Stimulated activated naive CD4-positive, alpha-beta T cell (primary cell): ENCODE results near the gene CHRNA3.

ENCODE experiments used
- DNase-seq, 6 experiments: peaks; one replicate each; lab custom pipeline; 2025; lab: John Stamatoyannopoulos, UW

Gene CHRNA3

DNA sequence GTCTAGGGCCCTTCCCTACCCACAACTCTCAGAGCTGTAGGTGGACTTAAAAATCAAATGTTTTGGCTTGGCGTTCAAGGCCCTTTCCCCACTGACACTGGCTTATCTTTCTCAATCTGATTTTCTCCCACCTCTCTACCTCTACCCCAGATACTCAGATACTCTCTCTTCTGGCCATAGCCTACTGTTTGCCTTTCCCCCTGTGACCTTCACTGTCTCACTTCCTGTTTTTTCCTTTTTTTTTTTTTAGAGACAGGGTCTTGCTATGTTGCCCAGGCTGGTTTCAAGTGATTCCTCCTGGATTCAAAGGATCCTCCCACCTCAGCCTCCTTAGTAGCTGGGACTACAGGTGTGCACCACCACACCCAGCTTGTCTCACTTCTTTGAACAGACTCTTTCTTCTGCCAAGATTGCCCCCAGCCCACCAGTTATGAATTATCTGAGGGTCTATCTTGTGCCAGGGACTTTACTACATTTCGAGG lies 15.6 kb upstream of the CHRNA3 start:
- no peak for DNase-seq

DNA sequence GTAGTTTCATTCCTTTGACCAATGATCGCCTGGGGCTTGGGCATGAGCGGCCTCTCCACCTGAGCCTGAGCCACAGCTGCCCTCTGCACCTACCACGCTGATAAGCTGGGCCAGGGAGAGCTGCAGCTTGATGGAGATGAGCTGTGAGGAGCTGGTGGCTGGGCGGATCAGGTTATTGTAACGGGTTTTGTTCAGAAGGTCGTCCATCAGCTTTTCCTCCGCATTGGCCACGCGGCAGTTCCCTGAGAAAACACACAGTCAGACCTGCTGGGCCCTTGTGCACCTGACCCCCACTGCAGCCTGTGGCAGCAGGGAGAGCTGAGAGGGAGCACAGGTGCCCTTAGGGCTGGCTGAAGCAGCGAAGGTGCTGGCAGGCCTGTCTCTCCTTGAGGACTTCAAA lies 14.6 kb upstream of the CHRNA3 start:
- no peak for DNase-seq

DNA sequence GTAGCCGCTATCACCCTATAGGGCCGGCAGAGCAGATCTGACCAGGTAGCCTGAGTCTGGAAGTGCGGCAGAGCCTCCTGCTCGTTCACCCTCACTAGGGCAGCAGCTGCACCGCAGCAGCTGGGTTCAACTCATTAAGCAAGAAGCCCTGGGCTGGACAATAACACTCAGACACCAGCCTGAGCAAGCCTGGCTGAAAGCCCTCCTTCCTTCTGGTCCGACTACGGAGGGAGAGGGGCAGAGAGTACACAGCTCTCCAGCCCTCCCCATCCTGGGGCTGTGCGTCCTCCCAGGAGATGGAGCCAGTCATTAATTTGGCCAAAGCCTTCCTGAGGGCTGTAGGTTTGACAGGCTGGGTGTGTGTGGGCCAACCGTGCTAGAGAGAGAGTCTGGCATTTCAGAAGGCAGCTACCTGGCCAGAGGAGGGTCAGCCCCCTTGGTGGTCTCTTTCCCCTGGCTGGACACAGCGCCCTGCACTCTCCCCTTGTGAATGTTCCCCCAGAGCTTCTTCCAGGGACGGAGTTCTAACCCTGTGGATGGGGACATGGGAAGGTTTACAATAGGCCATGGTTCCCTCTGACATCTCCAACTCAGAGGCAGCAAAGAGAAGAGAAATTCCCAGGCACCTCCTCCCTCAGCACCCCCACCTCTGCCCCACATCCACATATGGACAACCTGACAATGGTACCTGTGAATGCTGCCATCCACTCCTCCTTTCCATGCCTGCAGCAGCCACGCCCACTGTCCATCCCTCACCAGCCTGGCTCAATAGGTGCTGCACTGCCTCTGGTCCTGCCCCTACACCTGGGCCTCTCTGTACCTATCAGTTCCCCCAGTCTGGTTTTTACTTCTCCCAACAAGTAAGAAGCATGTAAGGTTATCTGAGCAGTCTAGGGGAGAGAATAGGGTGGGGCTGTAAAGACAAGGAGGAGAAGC lies 13.7 kb upstream of the CHRNA3 start:
- DNase-seq: no peak

DNA sequence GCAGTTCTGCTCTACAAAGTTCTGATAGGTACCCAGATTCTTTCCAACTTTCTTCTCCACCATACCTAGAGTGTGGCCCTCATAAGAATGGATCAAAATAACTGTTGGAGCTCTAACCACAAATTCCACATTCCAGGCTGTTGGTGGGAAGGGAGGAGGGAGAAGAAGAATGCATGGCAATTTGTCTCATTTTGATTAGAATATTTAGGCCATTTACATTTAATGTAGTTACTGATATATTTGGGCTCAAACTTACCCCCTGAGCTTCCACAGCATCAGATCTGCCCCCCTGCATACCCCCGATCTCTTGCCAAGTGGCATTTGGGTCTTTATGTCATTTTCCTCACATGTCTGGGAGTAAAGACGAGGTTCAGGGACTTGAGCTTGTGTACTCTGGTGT lies 12.6 kb upstream of the CHRNA3 start:
- DNase-seq: no peak

DNA sequence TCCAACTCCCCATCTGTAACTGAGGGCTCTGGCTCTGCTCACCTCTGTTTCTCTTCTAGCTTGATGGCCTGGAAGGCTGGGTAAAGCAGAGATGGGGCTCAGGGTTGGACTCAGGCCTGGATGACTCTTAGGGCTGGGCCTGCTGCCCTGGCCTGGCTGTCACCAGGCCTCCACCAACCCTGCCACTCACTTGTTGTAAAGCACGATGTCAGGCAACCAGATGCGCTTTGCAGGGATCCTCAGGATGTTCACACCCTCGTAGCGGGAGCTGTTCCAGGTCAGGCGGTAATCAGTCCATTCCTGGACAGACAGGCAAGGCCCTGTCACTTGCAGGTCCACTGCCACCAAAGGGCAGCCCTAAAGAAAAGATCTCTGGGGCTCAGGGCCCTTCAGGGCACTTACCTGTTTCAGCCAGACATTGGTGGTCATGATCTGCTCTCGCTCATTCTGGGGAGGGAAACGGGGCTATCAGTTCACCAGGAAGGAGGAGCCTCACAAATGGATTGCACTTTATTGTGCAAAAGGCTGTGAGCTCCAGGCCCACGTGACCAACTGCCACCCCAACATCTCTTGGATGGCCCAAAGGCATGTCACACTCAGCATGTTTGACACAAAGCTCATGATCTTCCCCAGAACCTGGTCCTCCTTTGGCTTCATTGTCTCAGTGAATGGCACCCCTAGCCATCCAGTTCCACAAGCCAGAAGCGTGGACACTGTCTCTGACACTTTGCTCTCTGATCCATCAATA lies 10.3 kb upstream of the CHRNA3 start:
- no peak for DNase-seq

DNA sequence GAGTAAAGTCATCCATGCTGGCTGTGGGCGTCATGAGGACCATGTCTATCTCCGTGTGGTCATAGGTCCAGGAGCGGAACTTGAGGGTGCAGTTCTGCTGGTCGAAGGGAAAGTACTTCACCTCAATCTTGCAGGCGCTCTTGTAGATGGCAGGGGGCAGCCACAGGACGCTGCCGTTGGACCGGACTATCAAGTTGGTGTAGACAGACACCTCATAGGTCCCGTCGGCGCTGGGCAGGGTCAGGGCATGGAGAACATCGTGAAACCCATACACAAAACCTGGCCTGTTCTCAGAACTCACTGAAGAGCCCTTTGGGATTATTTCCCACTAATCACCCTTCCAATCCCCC lies 8.9 kb upstream of the CHRNA3 start:
- DNase-seq: no peak

DNA sequence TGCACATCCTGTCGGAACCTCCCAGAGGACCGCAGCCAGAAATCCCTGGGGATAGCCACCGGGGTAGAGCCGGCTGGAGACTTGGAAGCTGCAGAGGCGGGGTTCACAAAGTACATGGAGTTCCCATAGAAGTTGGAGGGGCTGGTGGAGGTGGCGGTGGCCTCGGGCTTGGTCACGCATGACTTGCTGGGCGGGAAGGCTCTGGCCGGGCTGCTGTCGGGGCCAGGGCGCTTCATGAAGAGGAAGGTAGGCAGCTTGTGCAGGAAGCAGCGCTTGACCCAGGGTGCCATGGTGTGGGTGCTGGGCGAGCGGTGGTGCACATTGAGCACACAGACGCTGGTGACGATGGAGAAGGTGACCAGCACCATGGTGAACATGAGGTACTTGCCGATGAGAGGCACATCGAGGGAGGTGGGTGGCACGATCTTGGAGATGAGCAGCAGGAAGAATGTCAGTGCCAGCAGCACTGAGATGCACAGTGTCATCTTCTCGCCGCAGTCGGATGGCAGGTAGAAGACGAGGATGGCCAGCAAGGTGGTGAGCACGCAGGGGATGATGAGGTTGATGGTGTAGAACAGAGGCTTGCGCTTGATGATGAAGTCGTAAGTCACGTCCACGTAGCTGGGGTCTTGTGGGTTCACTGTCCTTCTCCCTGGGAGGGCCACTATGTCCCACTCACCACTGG lies 8.4 kb upstream of the CHRNA3 start:
- no peak for DNase-seq

DNA sequence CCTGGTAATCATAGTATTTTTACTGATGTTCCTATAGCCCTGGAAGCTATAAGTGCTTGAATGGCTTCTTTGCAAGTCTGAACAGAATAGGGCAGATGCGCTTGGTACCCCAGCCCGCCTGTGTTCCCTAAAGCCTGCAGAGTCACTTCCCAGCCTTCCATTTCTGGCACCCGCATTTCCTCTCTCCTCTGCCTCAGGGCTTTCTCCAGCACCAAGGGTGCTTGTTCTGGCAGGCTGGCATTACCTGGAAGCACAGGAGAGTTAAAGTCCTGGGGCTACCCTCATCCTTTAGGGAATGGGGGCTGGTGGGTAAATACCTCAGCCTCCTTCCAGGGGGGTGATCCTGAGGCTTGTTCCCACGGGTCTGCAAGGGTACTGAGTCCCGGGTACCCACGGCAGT lies 7.4 kb upstream of the CHRNA3 start:
- no peak for DNase-seq

DNA sequence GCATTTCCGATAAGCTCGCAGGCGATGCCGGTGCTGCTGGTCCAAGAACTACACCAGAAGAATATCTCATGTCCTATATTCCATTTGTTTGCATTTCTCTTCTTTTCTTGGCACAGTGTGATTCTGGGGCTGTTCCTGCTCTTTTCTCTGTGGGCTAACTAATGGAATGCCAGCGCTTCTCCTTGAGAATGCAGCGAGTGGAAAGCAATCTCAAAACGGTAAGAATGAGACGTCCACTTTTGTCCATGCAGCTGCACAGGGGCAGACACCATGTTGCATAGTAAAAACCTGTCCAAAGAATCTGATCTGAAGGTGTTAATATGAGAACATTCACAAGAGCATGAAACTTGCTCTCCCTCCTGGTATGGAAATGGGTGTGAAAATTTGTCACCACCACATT lies 6.6 kb upstream of the CHRNA3 start:
- no peak for DNase-seq

DNA sequence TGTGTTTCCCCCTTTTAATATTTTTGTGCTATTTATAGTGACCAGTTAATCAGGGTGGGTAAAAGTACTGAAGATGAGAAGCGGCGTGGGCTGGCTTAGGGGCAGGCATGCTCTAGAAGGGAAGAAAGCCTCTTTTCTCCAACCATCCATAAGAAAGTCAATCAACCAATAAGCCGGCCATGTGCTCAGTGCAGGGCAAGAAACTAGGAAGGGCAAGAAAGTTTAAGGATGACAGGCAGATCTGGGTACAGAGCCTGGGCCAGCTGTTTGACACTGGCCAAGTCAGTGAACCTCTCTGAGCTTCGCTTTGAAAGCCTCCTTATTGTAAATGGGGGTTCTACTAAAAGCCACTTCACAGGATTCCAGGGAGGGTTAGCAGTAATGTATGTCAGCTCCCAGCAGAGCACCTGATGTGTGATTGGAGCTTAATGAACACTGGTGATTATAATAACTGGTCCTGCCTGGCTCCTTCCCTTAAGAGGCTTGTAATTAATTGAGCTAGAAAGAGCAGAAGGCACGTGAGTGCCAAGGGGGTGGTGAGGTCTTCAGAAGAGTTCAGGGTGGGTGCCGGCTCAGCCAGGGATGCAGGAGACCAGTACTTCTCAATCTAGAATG lies 5.7 kb upstream of the CHRNA3 start:
- no peak for DNase-seq

DNA sequence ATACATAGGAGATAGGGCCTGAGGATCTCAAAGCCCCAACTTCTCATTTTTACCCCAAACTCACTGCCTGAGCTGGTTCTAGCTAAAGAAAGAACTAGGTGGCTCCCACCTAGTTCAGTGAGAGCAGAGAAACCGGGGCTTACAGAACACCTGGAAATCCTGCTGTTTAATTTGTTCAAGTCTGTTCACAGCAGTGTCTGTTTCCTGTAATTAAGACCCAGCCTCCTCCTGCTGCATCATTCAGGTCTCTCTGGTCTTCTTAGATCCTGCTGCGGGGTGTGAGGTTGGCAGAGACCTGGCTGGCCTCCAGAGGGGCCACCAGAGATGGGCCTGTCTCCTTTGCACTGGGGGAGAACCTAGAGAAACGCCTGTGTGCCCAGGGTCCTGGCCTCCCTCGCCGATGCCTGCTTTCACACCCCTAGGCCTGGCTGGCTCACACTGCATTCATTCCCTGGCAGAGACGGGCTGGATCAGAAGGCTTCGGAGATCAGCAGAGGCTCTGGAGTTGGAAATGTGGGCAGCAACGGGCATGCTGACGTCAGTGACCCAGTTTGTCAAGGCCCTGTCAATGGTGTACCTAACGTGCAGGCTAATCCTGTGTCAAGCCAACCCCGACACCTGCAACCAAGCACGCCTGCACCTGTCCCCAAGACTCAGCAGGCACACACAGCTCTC lies 4.9 kb upstream of the CHRNA3 start:
- no peak for DNase-seq

DNA sequence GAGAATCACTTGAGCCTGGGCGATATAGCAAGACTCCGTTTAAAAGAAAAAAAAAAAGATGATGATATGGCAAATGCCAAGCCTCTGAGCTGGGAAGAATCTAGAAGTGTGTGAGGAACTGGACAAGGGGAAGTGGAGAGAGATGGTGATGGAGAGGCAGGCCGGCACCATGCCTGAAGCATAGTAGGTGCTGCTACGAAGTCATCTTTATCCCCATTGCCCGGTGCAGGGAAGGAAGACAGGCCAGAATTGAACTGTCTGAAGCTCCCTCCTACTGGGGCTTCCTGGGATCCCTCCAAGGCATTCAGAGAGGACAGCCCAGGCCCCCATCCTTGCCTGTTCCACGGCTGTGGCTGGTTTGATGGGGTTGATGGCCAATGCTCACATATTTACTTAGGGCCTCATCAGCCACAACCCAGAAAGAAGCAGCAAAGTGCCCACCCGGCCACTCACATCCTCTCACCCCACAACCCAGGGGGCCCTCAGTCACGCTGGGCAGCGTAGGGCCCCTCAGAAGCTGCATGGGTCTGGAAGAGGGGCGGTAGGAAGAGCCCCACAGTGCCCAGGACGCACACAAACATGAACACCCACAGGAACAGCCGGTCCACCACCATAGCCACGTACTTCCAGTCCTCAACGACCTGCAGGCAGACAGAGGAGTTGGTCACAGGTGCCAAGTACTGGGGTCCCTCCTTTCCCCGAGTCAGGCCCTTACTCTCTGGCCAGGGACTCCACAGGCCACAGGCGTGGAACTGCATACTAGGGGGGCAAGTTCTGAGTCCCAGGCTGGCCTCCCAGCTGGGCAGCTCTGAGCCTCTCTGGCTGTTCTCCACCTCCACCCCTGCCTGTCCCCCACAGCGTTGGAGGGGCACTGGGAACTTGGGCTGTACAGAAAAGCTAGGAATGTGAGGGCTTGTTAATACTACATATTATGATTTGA lies 4.1 kb upstream of the CHRNA3 start:
- no peak for DNase-seq

DNA sequence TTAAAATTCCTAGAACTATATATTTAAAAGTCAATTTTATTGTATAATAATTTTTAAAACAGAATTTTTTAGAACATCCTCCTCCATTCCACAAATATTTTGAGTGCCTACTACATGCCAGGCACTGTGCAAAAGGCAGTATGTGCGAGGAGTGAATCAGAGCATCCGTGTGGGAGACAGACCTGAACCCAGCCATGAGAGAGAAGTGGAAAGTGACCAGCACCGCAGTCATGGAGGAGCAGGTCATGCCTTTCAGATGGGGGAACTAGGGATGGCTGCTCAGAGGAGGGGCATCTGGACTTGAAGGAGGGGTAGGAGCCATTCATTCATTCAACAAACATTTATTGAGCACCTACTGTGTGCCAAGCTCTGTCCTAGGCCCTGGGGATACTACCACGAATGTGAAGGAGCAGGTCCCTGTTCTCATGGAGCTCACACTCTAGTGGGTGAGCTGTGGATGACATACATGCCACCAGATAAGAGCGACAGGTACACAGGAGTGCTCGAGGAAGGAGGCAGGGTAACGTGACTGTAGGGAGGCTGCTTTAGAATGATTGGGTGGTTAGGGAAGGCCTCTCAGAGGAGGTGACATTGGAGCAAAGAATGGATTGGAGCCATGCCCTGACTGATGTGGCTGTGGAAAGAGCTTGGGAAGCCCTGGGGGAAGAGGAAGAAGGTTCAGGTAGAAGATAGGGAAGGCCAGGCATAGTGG lies 3.1 kb upstream of the CHRNA3 start:
- DNase-seq: no peak

DNA sequence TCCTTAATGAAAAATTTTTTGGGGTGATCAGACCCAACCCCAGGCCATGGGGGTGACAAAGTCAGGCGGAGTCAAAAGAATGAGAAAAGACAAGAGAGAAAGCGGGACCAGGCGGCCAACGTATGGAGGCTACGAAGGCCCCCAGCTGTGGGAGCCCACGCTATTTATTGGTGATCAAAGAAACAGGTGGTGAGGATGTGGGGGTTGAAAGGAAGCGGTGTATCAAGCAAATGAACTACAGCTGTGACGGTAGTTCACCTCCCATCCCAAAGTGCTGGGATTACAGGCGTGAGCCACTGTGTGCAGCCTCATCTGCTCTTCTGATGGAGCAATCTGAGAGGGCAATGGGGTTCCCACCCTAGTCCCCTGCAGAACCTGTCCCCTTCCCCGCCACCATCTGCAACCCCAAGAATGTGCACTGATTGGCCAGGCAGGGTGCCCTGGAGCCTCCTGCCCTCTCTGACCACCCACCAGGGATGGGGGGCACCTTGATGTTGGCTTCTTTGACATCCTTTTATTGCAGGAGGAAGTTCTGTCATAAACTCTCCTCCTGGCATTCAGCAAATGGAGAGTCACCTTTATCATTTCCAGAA lies 1.1 kb upstream of the CHRNA3 start:
- no peak for DNase-seq

DNA sequence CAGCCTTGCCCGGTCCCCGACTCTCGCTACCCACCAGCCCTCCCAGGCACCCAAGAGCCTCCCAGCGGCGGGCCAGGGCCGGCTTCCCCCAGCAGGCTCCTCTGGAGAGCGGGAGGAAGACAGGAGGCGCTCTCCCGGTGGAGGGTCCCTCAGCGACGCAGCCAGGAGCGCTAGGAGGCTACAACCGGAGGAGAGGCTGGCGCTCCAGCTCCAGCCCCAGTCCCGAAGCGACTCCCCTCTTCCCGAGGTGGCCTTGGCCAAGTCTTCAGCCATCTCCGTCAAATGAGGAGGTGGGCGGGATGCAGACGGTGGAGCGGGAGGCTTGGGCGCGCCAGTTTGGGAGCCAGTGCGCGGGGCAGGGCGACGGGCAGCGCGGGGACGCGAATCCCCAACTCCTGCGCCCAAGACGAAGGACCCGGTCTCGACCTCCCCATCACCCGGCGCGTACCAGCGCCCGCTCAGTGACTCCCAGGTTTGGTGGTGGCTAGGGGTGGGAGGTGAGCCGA lies 722 bp downstream of the CHRNA3 start:
- DNase-seq: no peak

DNA sequence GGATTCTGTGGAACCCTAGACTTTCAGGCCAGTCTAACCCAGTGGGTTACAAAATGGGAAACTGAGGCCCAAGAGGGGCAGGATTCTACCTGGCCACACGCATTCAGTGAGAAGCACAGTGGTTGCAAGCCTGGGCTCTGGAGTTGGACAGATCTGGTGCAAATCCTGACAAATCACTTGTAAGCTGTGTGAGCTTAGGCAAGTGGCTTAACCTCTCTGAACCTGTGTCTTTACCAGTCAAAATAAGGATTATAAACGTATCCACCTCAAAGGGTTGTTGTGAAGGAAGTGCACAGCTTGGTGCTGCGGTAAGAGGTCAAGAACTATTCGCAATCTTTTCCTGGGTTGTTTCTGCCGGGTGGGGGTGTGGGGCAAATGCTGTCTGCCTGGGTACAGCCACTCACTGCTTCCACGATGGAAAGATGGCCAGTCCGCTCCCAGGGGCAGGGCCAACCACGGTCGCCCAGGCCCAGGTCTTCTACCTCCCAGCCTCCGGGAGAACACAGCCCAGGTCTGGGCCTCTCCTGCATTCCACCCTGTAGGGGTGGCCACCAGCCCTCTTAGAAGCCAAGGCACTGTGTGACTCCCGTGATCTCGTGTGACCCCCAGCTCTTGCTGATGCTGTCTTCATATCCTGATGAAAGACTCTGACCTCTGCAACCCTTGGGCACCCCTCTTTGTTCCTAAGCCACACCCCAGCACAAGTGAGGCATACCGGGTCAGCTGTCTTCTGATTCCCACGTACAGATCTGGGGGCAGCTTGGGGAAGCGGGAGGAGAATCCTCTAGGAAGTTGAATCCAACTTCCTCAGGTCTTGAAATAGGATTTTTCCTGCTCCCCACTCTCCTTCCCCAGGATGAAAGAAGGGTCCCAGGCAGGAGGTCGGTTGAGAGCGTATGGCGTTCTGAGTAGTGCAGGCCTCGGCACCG lies 1.5 kb downstream of the CHRNA3 start:
- DNase-seq: no peak

DNA sequence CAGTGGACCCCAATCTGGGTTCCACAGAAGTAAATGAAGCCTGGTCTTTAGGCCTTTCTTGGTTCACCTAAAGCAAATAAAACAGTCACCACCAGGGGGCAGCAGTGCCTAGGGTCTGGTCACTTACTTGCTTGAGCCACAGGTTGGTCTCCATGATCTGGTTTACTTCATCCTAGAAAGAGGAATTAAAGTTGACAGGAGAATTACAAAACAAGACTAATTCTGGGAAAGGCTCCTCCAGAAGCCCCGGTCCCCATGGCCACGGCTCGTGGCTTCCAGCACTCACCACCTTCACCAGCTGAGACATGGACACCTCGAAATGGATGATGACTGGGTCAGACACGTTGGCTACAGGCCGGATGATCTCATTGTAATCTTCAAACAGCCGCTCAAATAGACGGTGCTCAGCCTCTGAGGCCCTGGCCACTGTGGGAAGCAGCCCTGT lies 2.3 kb downstream of the CHRNA3 start:
- DNase-seq: peak; percentile 24 to 77 (median 70)

DNA sequence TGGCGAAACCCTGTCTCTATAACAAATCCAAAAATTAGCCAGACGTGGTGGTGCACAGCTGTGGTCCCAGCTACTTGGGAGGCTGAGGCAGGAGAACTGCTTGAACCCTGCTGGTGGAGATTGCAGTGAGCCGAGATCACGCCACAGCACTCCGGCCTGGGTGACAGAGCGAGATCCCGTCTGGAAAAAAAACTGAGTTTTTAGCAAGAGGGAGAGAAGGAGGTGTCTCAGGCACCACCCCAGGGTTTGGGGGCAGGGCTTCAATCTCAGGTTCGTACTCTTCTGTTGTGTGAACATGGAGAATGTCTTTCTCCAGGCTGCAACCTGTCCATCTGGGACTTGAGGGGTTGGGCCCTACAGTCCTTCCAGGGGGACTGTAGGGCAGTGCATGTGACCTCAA lies 2.7 kb downstream of the CHRNA3 start:
- DNase-seq: no peak
